Ammon's horn (tissue), 1 donor: Measurements from ENCODE around the gene CALD1.

Source experiments
- DNase-seq: peaks from one replicate; pipeline ENCODE4 v3.0.0-alpha.2; 2016; ENCODE audit warnings: low spot score

Gene CALD1

DNA sequence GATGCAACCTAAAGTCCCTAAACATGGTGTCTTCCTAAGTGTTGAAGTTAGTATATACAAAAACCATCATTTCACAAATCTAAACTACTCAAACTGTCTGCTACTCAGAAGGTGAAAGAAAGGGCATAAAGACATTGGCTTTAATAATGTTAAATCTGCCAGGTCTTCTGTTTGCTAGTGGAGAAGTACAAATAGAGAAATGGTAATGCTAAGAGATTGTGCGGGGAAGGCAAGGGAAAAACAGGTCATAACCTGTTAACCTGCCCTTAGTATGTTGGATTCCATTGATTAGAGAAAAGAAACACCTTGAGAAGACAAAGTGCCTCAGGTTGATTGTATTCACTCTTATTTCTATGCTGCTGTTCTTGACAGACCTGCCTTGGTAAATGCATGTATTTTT, 80.3 kb downstream of the CALD1 start:
- DNase-seq, result no peak

DNA sequence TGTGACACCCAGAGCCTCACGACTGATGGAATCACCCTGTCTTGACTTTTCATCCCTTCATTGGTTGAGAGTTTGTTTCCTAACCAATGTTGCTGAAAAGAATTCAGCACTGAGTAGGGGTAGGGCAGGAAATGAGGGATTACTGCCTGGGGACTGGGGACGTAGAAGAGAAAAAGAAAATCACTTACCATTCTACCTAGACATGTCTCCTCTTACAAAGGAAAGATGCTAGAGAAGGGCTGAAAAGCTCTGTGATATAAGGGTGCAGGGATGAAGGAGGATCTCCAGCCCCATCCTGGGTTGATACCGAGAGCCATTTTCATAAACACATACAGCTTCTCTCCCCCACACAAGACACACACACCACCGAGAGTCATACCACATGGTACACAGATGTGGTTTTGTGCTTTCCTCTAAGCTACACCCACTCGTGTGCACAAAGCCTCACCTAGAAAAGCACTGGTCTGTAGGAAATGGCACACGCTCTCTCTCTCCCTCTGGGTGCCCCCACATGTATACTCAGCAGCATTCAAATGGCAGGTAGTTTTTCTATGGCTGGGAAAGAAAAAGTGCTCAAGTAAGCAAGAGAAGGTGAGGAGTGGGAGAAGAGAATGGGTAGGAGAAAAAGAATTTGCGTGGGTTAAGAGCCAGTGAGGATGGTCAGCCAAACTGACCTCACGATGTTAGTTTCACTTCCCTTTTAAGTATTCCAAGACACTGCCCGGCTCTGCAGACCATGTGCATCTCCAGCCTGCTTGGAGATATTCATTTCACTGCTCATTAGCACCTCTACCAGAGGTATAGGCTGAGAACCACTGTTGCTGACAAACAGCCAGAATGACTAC, 85.8 kb downstream of the CALD1 start:
- DNase-seq, result peak; percentile 35

DNA sequence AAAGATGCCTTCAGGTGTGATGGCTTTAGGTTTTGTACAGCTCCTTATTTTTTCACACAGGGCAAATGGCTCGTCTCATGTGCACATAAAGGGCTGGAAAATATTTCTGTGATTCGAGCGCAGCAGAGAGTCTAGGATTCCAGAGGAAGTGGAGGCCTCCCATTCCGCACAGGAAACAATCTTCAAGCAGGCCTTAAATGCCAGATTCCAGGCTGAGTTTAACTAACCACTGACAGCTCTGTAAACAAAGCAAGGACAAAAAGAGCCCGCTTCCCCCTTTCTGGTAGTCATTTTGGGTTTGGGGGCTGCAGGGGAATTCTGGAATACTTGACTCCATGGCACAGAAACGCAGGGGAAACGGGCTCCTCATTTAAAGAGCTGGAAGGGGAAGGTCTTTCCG, 87.2 kb downstream of the CALD1 start:
- DNase-seq, result no peak

DNA sequence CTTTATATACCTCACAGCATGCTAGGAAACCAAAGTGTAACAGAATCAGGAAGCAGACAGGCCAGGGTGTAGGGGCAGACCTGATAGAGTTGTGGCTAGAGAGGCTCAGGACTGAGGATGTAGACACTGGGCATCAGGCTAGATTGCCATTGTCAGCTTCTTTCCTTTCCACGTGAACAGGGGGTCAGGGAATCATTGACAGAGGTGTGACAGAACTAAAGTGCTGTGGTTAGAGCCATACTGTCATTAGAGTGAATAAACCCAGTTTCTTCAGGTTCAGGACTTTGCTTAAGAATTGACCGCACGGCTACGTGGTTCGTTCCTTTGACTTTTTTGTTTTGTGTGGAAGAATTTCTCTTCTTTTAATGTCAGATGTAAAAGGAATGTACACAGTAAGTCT, 90.7 kb downstream of the CALD1 start:
- DNase-seq, result no peak

DNA sequence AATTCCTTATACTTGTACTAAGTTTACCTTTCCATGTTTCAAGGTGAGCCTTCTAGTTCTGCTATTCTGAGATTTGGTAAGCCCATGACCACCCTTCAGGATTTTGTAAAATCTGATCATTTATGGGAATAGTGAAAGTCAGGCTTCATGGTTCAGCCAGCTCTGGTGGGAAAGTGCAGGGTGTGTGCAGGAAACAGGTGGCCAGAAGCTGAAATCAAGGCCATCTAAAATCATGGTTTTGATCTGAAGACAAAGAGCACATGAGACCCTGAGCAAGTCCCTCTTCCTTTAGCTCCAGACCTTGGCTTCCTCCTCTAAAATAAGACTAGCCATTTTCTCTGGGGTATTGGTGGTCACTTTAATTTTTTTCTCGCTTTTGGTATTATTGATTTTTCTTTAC, 91.3 kb downstream of the CALD1 start:
- no peak for DNase-seq

DNA sequence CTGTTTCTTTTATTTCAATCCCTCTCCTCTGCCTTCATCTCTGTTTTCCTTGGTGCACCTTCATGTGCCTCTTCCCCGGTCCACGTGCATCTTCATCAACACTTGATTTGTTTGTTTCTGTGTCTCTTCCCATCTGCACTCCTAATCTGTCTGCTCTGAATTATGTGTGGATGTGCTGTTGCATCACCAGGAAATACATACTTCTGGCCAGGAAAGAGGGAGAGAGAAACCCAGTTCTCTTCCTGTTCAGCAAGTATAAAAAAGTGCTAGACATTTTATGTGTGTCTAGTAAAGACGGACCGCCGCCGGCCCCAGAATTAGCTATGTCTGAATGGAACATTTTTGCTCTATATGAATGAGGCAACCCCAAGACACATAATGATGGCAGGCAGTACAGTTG, 93.8 kb downstream of the CALD1 start:
- DNase-seq, result no peak

DNA sequence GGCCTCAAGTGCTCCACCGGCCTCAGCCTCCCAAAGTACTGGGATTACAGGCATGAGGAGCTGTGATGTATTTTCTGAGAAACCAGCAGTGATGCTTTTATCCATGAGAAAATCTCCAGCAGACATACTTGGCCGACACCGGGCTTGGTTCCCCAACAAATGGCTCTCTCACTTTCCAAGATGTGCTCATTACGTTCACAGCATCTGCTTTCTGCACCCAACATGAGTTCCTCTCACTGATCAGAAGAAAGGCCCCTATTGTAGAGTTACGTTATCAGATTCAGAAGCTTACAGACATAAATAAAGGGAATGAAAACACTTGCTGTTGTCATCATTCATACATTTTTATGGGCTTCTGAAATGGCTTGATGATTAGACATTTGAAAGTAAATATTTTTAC, 95.0 kb downstream of the CALD1 start:
- DNase-seq, result no peak

DNA sequence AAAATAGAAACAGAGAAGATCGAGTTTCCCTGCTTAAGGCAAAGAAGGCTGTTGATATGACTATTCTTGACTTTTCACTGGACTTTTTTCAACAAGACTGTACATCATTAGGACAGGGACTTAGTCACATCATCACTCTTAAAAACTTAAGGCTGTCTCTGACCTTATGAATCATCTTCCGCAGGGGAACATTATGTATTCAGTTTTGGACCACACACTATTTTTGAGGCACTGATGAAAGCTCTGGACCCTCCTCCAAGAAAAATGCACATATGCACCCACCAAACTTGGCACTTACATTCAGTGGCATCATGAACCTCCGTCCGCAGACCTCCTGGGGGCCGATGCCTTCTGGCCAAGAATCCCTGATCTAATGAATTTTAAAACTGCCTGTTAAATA, 96.4 kb downstream of the CALD1 start:
- no peak for DNase-seq

DNA sequence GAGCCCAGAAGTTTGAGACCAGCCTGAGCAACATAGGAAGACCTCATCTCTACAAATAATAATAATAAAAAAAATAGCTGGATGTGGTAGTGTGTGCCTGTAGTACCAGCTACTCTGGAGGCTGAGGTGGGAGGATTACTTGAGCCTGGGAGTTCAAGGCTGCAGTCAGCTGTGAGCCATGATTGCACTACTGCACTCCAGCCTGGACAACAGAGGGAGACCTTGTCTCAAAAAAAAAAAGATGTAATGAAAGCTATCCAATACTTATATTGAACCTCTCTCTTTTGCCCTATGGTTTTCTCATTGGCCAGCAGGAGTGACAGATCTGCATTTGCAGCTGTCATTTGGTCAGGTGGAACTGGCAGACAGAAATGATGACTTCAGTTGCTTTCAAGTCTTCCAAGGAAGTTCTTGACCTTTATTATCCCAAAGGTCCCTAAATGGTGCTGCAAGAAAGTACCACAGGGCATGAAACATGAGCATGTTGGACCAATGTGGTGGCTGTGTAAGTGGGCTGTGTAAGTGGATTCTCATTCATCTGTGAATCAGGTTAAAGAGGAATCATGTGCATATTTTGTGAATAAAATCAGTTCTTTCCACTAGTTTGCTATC, 99.4 kb downstream of the CALD1 start:
- DNase-seq, result no peak

DNA sequence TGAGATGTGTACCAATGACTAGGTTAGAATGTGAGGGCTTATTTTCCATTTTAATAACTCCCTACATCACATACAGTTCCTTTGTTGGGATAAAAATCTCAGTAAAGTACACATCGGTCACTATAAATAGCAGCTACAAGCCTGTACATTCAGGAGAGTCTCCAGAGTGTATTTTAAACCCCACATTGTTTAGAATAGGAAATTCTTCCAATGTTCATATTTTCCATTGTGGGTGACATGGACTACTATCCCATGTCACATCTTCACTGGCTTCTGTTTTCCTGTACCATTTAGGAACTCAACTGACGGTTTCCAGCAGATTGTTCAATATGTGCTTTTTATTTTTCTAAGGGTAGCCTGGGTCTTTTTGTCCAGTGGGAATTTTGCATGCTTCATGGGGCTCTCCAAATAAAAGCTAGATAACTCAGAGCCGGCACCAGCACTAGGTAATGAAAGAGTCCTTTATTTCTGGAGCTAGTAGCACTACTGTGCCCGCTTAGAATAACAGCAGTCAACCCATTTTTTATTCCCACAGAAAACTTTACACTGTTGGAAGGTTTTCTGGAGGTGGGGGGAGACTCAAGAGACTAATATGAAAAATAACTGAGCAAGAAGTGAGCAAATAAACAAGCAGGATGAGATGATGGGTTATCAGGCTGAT, 100.5 kb downstream of the CALD1 start:
- no peak for DNase-seq

DNA sequence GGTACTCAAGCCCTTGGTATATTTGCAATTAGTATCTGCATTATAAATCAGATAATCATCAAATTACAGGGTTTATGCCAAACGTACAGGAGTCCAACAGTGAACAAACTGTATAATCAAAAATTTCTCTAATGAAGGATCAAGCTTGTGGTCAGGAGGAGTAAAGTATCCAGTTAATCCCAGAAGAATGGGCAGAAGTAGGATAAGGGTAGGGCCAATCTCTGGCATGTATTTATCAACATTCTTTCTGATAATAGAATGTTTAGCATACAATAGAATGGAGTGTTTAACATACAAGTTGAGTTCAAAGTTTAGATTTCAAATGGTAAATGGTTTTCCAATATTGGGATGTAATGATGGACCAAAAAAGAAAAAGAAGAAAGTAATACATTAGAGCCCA, 103.0 kb downstream of the CALD1 start:
- no peak for DNase-seq

DNA sequence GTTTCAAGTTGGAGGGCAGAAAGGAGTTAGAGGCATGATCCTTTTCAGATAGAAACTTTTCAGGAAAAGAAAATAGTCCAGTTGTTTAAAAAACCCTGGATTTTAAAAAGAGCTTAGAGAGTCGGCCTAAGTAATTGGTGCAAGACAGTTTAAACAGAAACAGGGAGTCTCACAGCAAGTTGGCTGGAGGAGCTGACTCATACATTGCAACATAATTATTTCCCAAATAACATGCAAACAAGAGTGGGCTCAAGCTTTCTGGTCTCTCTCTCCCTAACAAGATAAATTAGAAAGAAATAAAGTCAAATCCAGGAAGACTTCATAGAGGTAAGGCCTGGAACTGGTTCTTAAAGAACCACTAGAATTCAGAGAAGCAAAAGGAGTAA, 106.5 kb downstream of the CALD1 start:
- no peak for DNase-seq

DNA sequence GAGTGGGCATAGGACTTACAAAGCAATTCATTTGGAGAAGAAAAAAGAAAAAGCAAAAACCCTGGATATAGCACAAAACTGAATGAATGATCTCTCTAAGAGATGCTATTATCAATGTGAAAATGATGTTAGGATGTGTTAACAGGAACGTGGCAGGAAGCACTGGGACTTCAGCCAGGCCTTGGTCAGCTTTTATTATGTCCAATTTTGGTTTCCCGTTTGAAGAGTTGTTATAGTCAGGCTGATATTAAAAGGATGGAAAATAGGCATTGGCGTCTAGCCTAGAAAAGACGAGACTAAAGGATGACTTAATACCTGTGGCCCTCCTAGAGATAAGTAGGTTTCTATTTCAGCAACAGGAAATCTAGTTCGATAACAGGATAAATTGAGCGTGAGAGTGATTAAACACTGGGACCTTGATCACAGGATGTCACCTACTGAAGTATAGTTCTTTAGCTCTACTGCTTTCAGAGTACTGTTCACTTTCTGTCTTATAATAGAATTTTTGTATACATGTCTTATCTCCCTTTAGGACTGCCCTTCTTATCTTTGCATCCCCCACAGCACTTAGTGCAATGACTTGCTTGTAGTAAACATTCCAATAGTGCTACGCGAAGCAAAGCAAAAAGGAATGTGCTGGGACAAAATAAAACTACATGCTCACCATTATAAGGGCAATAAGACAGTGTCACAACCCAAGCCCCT, 107.1 kb downstream of the CALD1 start:
- no peak for DNase-seq

DNA sequence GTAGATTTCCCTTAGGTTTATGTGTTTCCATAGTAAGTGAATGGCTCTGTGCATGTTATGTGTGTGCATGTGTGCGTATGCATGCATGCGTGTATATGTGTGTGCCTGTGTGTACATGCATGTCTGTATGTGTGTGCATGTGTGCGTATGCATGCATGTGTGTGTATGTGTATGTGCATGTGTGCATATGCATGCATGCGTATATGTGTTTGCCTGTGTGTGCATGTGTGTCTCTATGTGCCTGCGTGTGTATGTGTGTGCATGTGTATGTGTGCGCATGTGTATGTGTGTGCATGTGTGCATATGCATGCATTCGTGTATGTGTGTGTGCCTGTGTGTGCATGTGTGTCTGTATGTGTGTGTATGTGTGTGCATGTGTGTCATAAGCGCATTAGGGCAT, 108.1 kb downstream of the CALD1 start:
- DNase-seq, result no peak

DNA sequence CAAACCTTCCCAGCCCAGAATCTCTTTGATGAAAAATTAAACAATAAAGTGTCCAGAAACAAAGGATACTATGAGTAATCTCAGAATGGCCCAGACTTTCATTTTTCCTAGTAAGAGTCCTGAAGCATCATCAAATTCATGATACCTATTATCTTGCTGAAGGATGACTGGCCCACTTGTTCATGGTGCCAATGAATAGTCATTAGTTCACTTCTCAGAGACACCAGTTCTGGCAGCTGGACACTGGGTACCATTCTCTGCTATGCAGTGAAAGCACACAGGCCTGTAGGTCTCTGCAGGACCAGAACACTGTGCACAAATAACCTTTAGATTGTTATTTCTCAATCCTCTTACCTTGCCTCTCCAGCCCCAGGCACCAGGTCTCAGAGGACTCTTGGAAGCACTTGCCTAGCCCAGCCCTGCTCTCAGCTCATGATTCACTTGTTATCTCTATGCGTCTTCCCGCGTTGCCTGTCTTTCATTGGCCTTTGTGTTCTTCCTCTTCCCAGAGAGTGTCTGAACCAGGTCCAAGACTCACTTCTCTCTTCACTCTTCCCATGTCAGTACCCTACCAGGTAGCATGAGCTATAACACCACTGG, 108.8 kb downstream of the CALD1 start:
- no peak for DNase-seq

DNA sequence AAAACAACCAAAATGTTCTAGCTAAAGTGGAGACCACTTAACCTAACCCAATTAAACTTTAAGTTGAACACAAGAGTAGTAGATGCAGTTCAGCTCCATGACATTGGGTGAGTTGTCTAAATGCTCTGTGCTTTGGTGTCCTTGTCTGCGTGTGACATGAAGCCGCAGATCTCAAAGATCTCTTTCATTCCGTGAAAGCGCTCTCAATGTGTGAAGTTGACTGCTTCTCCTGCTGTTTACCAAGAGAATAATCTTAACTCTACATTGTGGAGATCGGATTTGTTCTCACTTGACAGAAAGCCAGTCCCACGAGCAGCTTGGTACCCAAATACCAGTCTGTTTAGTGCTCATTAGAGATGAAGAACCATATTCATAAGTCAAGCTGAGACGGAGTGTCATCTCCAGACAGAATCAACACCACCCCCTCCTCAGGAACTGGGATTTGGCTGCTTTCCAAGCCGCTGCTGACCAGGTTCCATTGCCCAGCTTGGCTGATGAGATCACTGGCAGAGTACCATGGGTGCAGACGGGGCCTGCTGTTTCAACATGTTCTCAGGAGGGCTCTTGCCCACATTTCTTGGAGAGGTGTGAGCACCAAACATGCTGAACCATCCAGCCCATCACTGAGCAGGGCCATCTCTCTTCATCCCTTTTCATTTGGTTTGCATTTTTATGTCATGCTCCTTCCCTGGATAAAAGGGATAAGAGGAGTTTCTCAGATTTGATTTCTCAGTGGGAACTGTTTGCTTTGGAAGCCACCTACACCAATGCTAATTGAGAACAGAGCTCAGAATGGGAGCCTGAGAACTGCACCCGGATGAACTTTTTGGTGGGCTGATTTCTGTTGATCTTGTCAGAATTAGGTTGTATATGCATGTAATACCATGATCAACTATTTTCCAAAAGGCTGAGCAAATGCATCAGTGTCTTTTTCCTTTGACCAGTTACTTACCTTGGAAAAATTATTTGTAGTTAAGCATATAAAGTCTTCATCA, 111.1 kb downstream of the CALD1 start:
- peak; percentile 71 for DNase-seq

DNA sequence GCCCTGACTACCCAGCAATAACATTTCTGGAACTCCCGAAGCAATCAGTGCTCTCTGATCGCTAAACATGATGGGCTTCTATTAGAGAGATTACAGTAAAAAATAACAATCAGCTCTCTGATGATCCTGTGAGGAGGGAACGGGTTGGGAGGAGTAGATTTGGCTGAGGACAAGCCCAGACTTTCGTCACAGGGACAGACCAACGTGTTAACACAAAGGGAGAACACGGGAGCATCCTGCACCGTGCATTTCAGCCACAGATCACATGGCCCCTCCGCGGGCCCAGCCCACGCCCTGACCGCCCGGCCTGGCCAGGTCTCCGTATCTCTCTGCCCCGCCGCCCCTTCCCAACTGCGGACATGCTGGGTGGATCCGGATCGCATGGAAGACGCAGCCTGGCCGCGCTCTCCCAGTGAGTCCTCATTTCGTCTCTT, 111.8 kb downstream of the CALD1 start:
- DNase-seq, result peak; percentile 95

DNA sequence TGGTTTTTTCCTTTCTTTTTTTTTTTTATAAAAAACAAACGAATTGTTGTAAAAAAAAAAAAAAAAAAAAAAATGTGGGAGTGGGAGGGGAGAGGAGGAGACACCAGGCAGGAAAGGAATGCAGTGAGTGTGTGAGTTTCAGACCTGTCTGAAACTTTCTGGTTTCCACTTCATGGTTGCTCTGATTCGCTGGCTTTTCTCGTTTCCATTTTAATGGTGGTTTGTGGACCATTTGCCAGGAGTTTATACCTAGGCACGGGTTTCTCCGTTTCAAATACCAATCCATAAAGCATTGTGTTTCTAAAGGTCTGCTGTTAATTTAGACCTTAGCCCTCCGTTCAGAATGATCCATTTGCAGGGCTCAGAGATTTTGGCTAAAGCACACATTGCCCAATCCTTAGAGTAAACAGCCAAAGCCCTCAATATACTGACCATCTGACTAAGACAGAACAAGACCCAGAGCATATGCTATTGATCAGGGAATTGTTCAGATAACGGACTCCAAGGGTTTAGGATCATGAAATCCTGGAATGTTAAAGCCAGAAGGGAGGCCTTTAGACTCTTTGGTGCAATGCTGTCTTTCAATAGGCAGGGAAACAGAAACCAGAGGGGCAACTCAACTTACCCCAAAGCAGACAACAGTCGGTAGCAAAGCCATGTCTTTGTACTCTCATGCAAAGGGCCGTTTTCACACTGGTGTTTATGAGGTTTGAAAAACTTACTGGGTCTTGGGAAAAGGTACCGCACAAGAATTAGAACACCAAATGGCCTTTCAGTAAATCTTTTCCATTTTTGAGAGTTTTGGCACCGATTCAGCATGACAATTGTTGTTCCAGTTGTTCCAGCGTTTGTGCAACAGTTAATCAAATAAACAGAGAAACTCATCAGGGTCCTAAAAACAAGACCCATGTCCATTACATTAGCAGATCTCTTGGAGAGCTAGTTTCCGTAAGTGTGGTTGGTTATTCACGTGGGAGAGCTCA, 112.6 kb downstream of the CALD1 start:
- DNase-seq, result no peak

DNA sequence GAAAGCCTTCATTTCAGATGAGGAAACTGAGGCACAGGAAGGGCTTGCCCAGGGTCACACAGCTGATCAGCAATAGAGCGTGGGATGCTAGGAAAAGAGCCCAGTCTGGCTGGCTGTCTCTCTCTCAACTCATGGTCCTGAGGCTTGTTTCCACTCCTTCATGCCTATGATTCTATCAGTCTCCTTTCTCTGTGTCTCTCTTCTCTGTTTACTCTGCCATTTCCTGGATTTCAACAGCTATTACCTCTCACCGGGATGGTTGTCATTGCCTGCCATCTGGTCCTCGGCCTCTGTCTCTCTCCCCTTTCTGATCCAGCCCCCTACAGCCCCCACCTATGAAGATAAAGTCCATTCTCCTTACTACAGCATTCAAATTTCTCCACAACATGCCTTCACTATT, 113.5 kb downstream of the CALD1 start:
- DNase-seq, result no peak

DNA sequence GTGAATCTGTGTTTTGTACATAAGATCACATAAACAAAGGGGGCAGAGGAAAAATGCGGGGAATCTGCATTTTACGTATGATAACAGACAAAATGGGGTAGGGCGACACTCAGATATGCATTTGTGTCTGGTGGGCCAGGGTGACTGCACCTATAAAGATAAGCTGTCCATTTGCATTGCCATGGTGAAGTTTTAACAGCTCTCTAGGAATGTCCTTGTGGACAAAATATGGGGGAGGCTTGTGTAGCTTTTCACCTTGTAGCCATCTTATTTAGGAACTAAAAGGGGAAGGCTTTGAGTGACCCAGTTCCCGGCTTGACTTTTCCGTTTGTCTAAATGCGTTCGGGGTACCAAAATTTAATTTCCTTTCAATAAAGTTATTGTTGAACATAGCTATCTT, 114.5 kb downstream of the CALD1 start:
- DNase-seq, result no peak
